Gastroesophageal sphincter (tissue), 4 donors: ENCODE data around the gene MTA1. TPM values are rescaled to one million over a fixed set of nuclear protein-coding genes. Genes with fewer than 3 reads are reported as not detected.

ENCODE experiments used
- ATAC-seq: fragments of 150-250 bp; one replicate; pipeline ENCODE4 v1.9.1; 2016; ENCODE audit warnings: mild to moderate bottlenecking, moderate library complexity
- H3K27ac ChIP-seq, 4 donors: fragments of 200-600 bp; sonication (generic) in 3 of 4; 1 replicate in 3 of 4; 2 replicates in 1 of 4; pipeline ENCODE4 v1.5.1; 2016 to 2019
- H3K27me3 ChIP-seq: fragments of 200-600 bp; sonication (generic); one replicate; pipeline ENCODE4 v1.5.1; 2019
- H3K36me3 ChIP-seq, 2 donors: fragments of 200-600 bp; sonication (generic); one replicate each; pipeline ENCODE4 v1.5.1; 2019; ENCODE audit warnings: control low read depth in 1 of 2
- H3K4me1 ChIP-seq, 3 donors: fragments of 200-600 bp; sonication (generic); 1 replicate in 2 of 3; 2 replicates in 1 of 3; pipeline ENCODE4 v1.5.1; 2016 to 2019; ENCODE audit warnings: control low read depth in 2 of 3
- H3K4me3 ChIP-seq, 2 donors: fragments of 200-600 bp; sonication (generic); one replicate each; pipeline ENCODE4 v1.5.1; 2019; ENCODE audit warnings: mild to moderate bottlenecking in 1 of 2, moderate library complexity in 1 of 2
- H3K9me3 ChIP-seq, 3 donors: fragments of 200-600 bp; sonication (generic); one replicate each; pipeline ENCODE4 v1.5.1; 2017 to 2019; ENCODE audit warnings: control low read depth in 2 of 3
- CTCF ChIP-seq, 4 experiments: fragments of 200-600 bp in 2 of 4; fragments of 450-650 bp in 2 of 4; sonication (generic) in 1 of 4; IDR thresholded peaks; one replicate each; pipeline ENCODE4 v1.5.1; 2017 to 2019; ENCODE audit warnings: antibody characterized with exemption in 4 of 4, mild to moderate bottlenecking in 2 of 4, moderate library complexity in 2 of 4
- EP300 ChIP-seq: sonication (generic); formaldehyde crosslinking; IDR thresholded peaks from one replicate; pipeline ENCODE4 v1.6.1; 2017; ENCODE audit warnings: antibody characterized with exemption, mild to moderate bottlenecking
- POLR2A ChIP-seq, 2 donors: fragments of 450-650 bp; IDR thresholded peaks; one replicate each; pipeline ENCODE4 v1.6.1; 2017; ENCODE audit warnings: antibody characterized with exemption in 2 of 2, mild to moderate bottlenecking in 2 of 2, moderate library complexity in 1 of 2
- POLR2AphosphoS5 ChIP-seq: sonication (generic); formaldehyde crosslinking; IDR thresholded peaks from one replicate; pipeline ENCODE4 v1.6.1; 2017; ENCODE audit warnings: antibody characterized with exemption
- WGBS, 2 donors: methylation state at CpG; one replicate each; pipeline ENCODE4 v1.1.5; 2018; ENCODE audit warnings: low coverage in 1 of 2; 5-methylcytosine and 5-hydroxymethylcytosine counted together
- total RNA-seq, 4 donors: library from RNA; depleted of rRNA; stranded (reverse); fragments of >200 nt; gene quantifications; one replicate each; pipeline ENCODE4 v1.1.0, GENCODE V29; 2016

MTA1 gene
- total RNA-seq, 4 donors from 2014 or later, result 48.0 to 83.5 (median 58.7) TPM

- H3K27me3 ChIP-seq, result no peaks in the 10 kb centered on the region
- peaks cover 0 to 58% of the 10 kb centered on the region in 2 donors for H3K36me3 ChIP-seq
- peaks cover 0 to 35% (median 15%) of the 10 kb centered on the region in 3 donors for H3K4me1 ChIP-seq
- no peaks in the 10 kb centered on the region for H3K9me3 ChIP-seq
- no peak overlapping the region for H3K27ac ChIP-seq
- WGBS, 2 donors, result 90 to 100% methylated on average over 7 to 8 of the region's 14 CpGs
- no peak for TF ChIP-seq CTCF (IDR thresholded peaks at IDR 0.05)
- TF ChIP-seq POLR2A (IDR thresholded peaks at IDR 0.05), result no peak
- TF ChIP-seq POLR2AphosphoS5, result no peak
- no peak for ATAC-seq
- H3K4me3 ChIP-seq, result no peak overlapping the region
Measured at GRCh38 chr14:105393151-105393550, 26.5 kb upstream of the MTA1 start.

GRCh38 chr14:105394714-105395537 is 24.7 kb upstream of the MTA1 start:
- no peak for ATAC-seq
- Histone ChIP-seq H3K9me3 (no peaks in the 10 kb centered on the region), H3K4me1 (peaks cover 0 to 37% (median 21%) of the 10 kb centered on the region in 3 donors), H3K27ac (no peak overlapping the region), H3K27me3 (no peaks in the 10 kb centered on the region), H3K4me3 (no peak overlapping the region), H3K36me3 (peaks cover 0 to 56% of the 10 kb centered on the region in 2 donors)
- TF ChIP-seq EP300, result no peak
- no peak for TF ChIP-seq POLR2A (IDR thresholded peaks at IDR 0.05)
- no peak for TF ChIP-seq CTCF (IDR thresholded peaks at IDR 0.05)
- TF ChIP-seq POLR2AphosphoS5, result no peak
- WGBS, 2 donors, result 82% methylated on average over 9 of the region's 25 CpGs; no CpG with 5 or more reads in 1 of the 2 donors

GRCh38 chr14:105395538-105395854 is 24.1 kb upstream of the MTA1 start:
- Histone ChIP-seq H3K9me3 (no peaks in the 10 kb centered on the region), H3K4me1 (peaks cover 0 to 35% (median 17%) of the 10 kb centered on the region in 3 donors), H3K4me3 (no peak overlapping the region), H3K36me3 (peaks cover 0 to 62% of the 10 kb centered on the region in 2 donors), H3K27ac (no peak overlapping the region), H3K27me3 (no peaks in the 10 kb centered on the region)
- no peak for TF ChIP-seq POLR2A (IDR thresholded peaks at IDR 0.05)
- TF ChIP-seq POLR2AphosphoS5, result no peak
- no peak for TF ChIP-seq CTCF (IDR thresholded peaks at IDR 0.05)
- TF ChIP-seq EP300, result no peak
- WGBS, 2 donors, result 90% methylated on average over 2 of the region's 8 CpGs; no CpG with 5 or more reads in 1 of the 2 donors
- no peak for ATAC-seq

GRCh38 chr14:105397350-105397931 is 22.2 kb upstream of the MTA1 start:
- H3K36me3 ChIP-seq, result peaks cover 0 to 53% of the 10 kb centered on the region in 2 donors
- TF ChIP-seq EP300 (no peak), POLR2A (IDR thresholded peaks at IDR 0.05) (no peak), CTCF (IDR thresholded peaks at IDR 0.05) (no peak), POLR2AphosphoS5 (no peak)
- peak overlapping the region; percentile 86 to 92 for H3K4me3 ChIP-seq
- no peaks in the 10 kb centered on the region for H3K27me3 ChIP-seq
- 71 to 80% methylated on average over 1 to 2 of the region's 13 CpGs for WGBS, 2 donors
- no peak for ATAC-seq
- peaks cover 0 to 30% (median 17%) of the 10 kb centered on the region in 3 donors for H3K4me1 ChIP-seq
- H3K9me3 ChIP-seq, result peaks cover 0 to 3% (median 0%) of the 10 kb centered on the region in 3 donors
- H3K27ac ChIP-seq, result peak overlapping the region in 3 of 4 donors; percentile 90 to 92 (median 91)
